Measurements from ENCODE around the gene TRIM54.

- TF ChIP-seq CTCF (conservative IDR thresholded peaks at IDR 0.05; ENCODE audit: low read length) (no peak), EZH2phosphoT487 (IDR thresholded peaks at IDR 0.05; ENCODE audit: borderline replicate concordance) (no peak)
Measured at GRCh38 chr2:27354597-27354927, 72.3 kb downstream of the TRIM54 start.
